ENCODE results near the gene MAIP1.
"Not testable (repeated sequence)": the region's sequence is repeated elsewhere in the genome, so short reads cannot be mapped to it uniquely, and the experiment has no call there.

The MAIP1 gene, protein sequence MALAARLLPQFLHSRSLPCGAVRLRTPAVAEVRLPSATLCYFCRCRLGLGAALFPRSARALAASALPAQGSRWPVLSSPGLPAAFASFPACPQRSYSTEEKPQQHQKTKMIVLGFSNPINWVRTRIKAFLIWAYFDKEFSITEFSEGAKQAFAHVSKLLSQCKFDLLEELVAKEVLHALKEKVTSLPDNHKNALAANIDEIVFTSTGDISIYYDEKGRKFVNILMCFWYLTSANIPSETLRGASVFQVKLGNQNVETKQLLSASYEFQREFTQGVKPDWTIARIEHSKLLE

DNA sequence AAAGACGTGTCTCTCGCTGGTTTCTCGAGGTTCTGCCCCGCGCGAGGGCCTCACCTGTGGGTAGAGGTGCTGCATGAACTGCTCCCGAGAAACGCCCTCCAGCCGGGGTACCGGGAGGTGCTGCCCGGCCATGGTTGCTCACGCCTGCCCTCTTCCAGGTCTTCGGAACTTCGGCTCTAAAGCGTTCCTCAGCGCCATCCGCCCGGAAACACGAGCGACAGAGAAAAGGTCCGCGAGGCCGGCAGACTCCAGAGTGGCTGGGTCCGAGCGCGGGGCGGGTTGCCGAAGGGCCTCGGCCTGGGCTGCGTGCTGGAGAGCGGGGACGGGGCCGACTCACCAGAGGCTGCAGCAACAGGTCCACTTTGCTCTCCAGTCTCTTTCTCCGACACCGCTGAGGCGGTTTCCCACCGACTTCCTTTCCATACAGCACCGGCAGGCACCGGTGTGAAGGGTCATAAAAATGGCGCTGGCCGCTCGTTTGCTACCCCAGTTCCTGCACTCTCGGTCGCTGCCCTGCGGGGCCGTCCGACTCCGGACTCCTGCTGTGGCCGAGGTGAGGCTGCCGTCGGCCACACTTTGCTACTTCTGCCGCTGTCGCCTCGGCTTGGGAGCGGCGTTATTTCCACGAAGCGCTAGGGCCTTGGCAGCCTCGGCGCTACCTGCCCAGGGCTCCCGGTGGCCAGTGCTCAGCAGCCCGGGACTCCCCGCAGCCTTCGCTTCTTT is at the start of gene MAIP1, which contains the start of gene TYW5:
TSS of gene MAIP1 (plus strand) at position 244 of the 723 bp plus-strand sequence. CDS start at position 461, 217 bp downstream.
TSS of gene TYW5 (minus strand) at position 153 of the 723 bp plus-strand sequence. CDS start at position 132, 21 bp downstream.
- DNase-seq = peak; percentile 47

DNA sequence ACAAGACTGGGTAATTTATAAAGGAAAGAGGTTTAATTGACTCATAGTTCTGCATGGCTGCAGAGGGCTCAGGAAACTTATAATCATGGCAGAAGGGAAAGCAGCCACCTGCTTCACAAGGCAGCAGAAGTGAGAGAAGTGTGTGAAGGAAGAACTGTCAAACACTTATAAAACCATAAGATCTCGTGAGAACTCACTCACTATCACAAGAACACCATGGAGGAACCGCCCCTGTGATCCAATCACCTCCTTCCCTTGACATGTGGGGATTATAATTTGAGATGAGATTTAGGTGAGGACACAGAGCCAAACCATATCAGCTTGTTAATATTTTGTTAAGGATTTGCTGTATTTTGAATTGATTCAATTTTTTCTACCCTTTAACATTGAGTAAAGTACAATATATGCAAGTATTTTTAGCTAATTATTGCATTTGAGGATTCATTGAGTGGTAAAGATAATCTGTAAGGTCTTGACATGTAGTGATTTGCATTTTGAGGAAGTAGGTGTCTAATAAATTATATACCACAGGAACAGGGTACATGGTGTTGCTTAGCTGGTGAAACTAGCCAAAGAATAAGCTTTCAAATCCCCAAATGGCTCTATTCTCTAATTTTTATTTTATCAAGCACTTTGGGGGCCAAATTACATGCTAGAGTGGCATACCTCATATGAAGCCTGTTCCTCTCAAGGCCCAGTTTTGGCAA is 48.2 kb upstream of the MAIP1 start:
- DNase-seq = no peak

DNA sequence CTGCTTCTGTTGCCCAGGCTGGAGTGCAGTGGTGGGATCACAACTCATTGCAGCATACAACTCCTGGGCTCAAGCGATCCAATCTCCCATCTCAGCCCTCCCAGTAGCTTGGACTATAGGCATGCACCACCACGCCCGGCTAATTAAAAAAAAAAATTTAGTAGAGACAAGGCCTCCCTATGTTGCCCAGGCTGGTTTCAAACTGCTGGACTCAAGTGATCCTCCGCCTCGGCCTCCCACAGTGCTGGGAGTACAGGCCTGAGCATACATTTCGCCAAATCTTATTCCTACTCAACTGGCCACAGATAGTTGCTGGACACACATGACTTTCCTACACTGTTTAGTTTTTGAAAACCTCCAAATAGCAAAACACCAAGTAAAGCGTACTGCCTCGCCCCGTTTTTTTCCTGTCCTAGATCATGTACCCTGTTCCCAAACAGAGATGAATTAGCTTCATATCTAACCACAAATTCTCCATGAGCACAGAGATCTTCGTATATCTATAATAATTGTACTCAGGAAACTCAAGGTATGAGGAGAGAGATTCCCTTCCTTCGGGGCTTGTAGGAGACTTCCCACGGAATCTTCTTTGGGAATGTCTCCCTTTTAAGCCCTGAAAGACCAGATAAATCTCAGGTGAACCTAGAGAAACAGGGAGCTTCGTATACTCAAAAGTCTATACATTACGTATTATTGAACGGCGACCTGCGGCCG is 44.9 kb upstream of the MAIP1 start:
- DNase-seq = no peak

DNA sequence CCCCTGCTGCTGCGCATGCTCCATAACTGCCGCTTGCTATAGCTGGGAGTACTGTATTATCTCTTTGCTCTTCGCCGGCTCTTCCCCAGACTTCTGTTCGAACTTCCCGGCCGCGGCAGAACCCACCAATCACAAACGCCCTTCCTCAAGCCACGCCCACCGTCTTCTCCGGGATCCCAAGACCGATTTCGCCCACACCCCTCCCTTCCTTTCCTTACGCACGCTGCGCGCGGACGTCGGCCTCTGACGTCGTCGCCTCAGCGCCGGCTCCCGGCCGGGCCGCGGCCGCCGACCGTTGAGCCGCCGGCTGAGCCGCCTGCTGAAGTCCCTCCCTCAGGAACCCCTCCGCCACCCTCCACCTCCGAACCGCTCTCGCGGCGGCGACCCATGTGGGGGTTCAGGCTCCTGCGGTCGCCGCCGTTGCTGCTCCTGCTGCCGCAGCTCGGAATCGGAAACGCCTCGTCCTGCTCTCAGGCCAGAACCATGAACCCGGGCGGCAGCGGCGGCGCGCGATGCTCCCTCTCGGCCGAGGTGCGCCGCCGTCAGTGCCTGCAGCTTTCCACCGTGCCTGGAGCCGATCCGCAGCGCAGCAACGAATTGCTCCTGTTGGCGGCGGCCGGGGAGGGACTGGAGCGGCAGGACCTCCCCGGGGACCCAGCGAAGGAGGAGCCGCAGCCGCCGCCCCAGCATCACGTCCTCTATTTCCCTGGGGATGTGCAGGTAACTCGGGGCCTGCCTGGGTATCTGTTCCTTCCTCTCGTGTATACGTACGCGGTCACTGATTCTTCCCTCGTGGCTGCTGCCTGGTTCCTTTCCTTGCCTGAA is 44.1 kb upstream of the MAIP1 start, which contains the start of gene C2orf69:
TSS of gene C2orf69 (plus strand) at position 242 of the 825 bp plus-strand sequence. CDS start at position 388, 146 bp downstream.
- DNase-seq = peak; percentile 95

DNA sequence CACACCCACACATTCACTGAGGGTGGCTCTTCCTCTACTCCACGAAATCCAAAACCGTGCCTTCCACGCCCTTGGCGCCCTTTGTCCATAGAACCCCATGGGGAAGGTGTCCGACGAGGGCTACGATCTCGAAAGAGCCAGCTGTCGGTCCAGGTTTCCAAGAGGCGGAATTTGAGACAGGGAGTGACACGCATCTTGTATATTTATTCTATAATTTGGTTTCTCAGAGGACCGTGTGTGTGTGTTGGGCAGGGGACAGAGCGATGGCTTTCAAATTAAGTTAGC is 43.6 kb upstream of the MAIP1 start:
- DNase-seq = no peak

DNA sequence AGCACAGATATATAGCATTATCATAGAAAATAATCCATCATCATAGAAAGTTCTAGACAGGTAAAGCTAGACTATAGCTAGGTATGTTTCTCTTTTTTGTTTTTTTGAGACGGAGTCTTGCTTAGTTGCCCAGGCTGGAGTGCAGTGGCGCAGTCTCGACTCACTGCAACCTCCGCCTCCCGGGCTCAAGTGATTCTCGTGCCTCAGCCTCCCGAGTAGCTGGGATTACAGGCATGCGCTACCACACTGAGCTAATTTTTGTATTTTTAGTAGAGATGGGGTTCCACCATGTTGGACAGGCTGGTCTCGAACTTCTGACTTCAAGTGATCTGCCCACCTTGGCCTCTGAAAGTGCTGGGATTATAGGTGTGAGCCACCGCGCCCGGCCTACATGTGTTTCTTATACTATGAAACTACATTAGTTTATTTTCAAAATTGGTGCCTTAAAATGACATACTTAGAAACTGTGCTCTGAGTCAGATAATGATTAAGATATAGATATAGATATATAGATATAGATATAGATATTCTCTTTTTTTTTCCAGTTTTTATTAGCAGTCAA is 42.7 kb upstream of the MAIP1 start:
- not testable (repeated sequence) for DNase-seq

DNA sequence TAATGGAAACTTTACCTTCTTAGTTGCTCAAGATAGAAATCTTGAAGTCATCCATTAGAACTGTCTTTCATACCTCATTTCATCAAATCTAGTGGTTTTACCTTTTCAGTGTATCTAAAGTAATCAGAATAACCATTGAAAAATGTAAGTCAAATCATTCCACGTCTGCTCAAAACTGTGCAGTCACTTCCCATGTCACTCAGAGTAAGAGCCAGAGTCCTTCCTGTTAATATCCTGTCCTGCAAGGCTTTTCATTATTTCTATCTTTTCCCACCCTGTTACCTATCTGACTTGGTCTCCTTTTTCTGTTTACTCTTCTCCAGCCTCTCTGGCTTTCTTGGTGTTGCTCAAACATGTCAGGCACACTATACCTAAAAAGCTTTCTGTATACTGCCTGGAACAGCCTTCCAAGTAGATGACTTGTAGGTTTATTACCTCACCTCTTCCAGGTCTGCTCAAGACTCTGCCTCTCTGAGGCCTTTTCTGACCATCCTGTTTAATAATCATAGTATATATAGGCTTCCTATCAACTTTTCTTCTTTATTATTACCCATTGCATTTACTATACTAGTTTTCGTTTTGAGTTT is 40.9 kb upstream of the MAIP1 start:
- DNase-seq = no peak

DNA sequence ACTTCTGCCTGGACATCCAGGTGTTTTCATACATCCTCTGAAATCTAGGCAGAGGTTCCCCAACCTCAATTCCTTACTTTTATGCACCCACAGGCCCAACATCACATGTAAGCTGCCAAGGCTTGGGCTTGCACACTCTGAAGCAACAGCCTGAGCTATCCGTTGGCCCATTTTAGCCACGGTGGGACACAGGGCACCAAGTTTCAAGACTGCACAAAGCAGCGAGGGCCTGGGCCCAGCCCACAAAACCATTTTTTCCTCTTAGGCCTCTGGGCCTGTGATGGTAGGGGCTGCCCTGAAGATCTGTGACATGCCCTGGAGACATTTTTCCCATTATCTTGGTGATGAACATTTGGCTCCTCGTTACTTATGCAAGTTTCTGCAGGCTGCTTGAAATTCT is 38.4 kb upstream of the MAIP1 start:
- DNase-seq = no peak

DNA sequence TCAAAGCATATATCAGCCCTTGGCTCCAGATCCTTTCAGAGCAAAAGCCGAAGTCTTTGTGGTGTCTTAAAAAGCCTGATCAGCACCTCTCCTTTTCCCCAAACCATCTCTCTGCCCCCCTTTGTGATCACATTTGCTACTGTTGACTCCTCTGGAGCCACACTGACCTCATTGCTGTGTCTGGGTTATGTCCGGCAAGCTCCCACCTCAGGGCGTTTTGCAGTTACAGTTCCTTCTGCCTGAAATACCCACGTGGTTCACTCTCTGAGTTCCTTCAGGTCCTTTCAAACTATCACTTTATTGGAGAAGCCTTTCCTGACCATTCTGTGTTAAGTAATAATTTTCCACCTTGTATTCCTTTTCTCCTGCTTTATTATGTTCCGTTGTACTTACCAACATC is 32.5 kb upstream of the MAIP1 start:
- no peak for DNase-seq

DNA sequence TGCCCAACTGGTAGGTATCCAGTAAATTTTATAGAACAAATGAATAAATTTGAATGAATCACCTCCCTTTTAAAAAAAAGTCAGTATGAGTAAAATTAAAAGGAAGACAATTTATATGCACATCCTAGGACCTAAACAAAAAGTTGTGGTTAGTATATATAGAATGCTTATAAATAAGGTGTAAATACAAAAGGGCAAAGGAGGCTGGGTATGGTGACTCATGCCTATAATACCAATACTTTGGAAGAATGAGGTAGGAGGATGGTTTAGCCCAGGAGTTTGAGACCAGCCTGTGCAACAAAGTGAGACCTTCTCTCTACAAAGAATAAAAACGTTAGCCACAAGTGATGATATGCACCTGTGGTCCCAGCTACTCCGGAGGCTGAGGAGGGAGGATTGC is 31.5 kb upstream of the MAIP1 start:
- DNase-seq = no peak

DNA sequence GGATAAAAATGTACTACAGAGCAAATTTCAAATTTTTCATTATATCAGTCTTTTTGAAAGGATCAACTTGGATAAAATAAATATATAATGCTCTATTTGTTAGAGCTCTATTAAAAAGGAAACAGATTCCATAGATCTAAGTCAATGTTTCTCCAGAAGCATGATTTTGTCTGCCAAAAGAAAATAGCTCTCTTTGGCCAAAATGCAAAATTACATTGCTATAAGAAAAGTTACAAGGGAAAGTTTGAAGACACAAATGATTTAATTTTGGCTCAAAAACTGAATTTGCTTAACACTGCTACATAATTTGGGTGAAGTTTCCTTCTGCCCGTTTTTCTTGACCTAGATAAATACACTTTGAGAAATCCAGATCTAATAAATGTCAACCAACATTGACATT is 28.6 kb upstream of the MAIP1 start:
- DNase-seq = no peak

DNA sequence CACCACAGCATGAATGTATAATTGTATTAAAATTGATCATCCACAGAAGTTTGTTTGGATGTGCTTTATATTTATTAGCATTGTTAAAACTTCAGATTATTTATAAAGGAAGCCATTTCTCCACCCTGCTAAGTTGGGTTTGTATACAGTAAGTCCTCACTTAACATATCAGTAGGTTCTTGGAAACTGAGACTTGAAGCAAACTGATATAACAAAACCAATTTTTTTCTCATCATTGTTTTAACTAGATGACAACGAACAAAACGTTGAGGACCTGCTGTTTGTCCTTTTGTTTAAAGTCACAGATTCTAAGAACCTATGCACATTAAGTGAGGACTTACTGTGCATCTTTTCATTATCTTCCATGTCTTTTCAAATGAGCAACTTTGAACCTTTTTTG is 27.2 kb upstream of the MAIP1 start:
- DNase-seq = no peak

DNA sequence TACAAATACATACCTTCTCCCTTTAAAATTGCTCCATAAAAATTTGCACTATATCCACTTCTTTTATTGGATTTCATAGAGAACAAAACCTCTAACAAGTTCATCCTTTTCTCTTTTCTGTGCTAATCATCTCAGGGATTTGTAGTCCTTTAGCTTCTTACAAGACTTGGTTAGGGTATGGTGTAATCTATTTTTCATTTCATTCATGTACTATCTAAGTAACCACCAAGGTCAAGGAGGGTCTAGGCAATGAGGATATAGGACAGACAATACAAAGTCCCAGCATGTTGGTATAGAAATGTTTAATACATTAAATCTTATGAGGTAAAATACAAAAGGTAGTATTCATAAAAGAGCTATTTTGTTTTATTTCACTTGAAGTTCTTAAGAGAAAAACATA is 26.8 kb upstream of the MAIP1 start:
- no peak for DNase-seq

DNA sequence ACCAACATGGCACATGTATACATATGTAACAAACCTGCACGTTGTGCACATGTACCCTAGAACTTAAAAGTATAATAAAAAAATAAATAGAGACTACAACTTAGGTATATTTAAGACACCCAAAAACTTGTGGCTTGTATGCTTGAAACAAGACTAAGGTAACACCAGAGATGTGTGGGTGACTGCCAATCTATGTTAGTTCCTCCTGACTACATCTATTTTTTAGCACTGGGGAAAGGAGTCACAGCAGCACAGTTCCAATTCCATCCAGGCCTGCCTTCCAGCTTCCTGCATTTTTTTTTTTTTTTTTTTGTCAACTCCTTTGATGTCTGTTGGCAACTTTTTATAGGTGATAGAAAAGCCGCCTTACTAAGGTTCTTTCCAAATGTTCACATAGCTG is 26.1 kb upstream of the MAIP1 start:
- DNase-seq = no peak

DNA sequence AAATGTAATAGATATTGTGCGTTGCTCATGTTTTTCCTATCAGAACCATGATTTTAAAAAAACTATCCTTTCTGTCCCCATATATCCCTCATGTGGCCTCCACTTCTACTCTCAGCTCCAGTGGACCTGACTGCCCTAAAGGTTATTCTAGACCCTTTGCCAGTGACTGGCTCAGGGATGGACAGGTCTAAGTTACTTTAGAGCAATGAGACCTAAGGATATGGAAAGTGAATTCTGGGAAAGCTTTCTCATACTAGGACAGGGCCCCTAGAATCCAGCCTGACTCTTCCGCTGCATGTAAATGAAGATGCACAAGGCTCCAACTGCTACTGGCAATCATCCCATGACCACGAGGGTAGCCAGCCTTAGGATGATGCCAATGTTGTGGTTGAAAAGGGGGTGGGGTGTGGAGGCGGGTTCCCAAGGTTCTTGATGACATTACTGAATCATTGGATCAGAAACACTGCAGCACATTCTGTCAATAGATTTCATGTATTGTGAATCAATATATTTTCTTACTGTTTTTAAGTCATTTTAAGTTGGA is 23.0 kb upstream of the MAIP1 start:
- no peak for DNase-seq

DNA sequence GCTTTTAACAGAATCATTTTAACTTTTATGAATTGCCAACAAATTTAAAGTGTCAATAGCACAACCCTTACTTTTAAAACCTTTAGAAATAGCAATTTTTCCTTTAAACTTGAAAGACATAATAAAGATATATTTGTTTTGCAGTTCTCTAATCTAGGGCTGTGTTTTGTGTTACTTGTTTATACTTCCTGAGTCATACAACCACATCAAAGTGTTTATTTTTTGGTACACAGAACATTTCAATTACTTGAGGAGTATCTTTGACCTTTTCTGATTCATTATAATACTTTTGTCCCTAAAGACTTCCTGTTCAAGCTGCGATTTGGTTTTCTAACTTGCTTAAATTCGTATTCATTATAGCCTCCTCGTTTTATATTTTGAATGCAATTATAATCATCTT is 21.9 kb upstream of the MAIP1 start:
- DNase-seq = no peak

DNA sequence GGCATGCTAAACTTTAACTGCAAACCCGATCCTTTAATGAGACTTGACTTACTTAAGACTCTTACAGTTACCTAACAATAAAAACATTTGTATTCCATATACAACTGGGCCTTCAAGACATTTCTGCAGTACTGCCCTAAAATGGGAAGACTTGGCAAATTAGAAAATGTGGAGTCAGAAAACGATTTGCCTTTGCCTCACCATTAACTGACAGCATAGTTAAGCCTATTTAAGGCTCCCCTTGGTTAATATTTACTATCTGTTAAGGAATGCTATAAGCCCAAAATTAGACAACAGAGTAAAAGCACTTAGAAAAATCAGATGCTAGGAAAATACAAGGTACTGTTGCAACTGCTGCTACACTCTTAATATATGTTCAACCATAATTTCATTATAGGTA is 18.8 kb upstream of the MAIP1 start:
- no peak for DNase-seq

DNA sequence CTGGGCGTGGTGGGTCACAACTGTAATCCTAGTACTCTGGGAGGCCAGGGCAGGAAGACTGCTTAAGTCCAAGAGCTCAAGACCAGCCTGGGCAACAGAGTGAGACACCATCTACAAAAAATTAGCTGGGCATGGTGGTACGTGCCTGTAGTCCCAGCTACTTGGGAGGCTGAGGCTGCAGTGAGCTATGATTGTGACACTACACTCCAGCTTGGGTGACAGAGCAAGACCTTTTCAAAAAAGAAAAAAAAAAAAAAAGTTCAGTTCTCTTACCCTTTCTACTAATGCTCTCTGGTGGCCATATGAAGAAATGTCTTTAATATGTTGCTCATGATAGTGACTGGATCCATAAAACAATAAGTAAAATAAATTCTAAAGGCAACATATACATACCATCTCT is 15.0 kb upstream of the MAIP1 start:
- peak; percentile 36 for DNase-seq

DNA sequence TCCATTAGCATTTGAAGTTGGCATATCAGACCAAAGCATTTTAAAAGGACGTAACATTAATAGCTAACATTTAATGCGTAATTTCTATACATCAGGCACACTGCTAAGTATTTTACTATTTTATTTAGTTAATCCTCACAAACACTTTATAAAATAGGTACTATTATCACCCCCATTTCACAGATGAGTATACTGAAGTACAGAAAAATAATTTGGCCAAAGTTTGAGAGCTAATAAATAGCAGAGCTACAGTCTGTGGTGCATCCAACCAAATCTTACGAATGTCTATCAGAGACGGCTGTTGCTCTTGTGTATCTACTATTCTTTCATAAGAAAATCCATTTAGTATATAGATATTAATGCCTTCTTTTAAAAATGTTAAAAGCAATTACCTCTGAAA is 12.0 kb upstream of the MAIP1 start:
- no peak for DNase-seq

DNA sequence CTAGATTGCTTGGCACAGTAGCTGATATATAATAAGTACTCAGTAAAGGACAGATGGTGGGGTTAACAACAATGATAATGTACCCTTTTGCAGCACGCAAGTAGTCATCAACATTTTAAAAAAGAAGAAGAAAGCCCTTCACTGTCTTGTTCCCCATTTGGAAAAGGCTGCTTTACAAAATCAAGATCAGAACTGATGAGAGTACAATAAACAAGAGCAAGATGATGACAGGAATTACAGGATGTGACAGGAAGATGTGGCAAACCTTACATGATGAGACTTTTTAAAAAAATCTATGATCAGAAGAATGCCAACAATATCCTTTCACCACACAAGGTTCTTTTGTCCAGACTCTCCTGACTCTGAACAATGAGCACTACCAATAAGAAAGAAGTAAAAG is 9.2 kb upstream of the MAIP1 start:
- no peak for DNase-seq

DNA sequence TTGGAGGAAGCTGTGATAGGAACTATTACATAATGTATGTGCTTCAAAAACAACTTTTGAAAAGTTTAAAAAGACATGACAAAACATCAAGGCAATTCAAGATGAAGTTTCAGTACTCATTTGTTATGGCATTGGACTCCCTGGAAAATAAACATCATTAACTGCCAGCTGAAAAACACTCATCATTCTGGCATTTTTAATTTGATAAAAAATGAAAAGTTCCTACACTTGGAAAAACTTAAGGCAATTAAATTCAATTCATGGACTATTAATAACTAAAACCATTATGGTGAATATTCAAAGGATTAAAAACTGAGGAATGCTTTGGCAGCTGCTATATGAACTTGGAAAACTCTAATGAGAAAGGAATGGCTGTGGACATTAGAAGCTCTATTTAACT is 8.5 kb upstream of the MAIP1 start:
- DNase-seq = no peak

All from NCI-H1694 (cell line).